DND-41 (cell line): ENCODE data around the gene PHACTR4.

ENCODE experiments used
- CTCF ChIP-seq: IDR thresholded peaks from 2 replicates; pipeline ENCODE4 v1.5.1; 2012; ENCODE audit warnings: borderline replicate concordance, low read length, moderate library complexity, mild to moderate bottlenecking; ENCODE audit not compliant: poor library complexity, severe bottlenecking; ENCODE audit errors: extremely low read depth
- EZH2 ChIP-seq: IDR thresholded peaks from 3 replicates; pipeline ENCODE4 v1.6.1; 2012; ENCODE audit warnings: borderline replicate concordance, low read depth, mild to moderate bottlenecking, moderate library complexity, low read length, inconsistent platforms; ENCODE audit not compliant: severe bottlenecking

DNA sequence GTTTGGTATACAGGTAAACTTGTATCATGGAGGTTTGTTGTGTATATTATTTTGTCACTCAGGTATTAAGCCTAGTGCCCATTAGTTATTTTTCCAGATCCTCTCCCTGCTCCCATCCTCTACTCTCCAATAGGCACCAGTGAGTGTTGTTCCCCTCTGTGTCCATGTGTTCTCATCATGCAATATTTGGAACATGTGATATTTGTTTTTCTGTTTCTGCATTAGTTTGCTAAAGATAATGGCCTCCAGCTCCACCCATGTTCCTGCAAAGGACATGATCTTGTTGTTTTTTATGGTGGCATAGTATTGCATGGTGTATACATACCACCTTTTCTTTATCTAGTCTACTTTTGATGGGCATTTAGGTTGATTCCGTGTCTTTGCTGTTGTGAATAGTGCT, 10.9 kb downstream of the PHACTR4 start:
- TF ChIP-seq CTCF (no peak), EZH2 (no peak)
